WTC11 (cell line): ENCODE measurements around the gene IQSEC1. TPM values are rescaled to one million over a fixed set of nuclear protein-coding genes. Genes with fewer than 3 reads are reported as not detected.

Source experiments
- ATAC-seq: fragments of 200-7000 bp; cut with Tn5 transposase; 2 replicates; pipeline ENCODE4 v1.10.0; 2021; ENCODE audit warnings: mild to moderate bottlenecking, moderate library complexity
- CTCF ChIA-PET: fragments of 300-600 bp; sonication (Branson Sonifier 250); formaldehyde crosslinking; loops from one replicate; lab custom pipeline; 2021; ENCODE audit warnings: antibody characterized with exemption; lab: Charles Lee
- POLR2A ChIA-PET: fragments of 350-600 bp; sonication (Branson Sonifier 250); formaldehyde crosslinking; loops from one replicate; lab custom pipeline; 2021; ENCODE audit warnings: antibody characterized with exemption; lab: Charles Lee
- DNase-seq: peaks from one replicate; pipeline ENCODE4 v3.0.0; 2021; ENCODE audit warnings: low spot score
- H3K27ac Mint-ChIP-seq: 2 replicates; pipeline ENCODE4 v1.8.0; 2021; ENCODE audit warnings: mixed read lengths
- H3K27me3 Mint-ChIP-seq: 2 replicates; pipeline ENCODE4 v1.8.0; 2021; ENCODE audit warnings: low read depth, mild to moderate bottlenecking, moderate library complexity, mixed read lengths
- H3K36me3 Mint-ChIP-seq: 2 replicates; pipeline ENCODE4 v1.8.0; 2021; ENCODE audit warnings: mixed read lengths
- H3K4me1 Mint-ChIP-seq: 2 replicates; pipeline ENCODE4 v1.8.0; 2022; ENCODE audit warnings: mixed read lengths
- H3K4me3 Mint-ChIP-seq: 2 replicates; pipeline ENCODE4 v1.8.0; 2021; ENCODE audit warnings: mild to moderate bottlenecking, moderate library complexity, mixed read lengths
- H3K9me3 Mint-ChIP-seq: 2 replicates; pipeline ENCODE4 v1.8.0; 2021; ENCODE audit warnings: mixed read lengths
- CDX4 ChIP-seq: fragments of 250-450 bp; sonication (Bioruptor Pico); IDR thresholded peaks from 2 replicates; pipeline ENCODE4 v1.9.0; 2021; ENCODE audit warnings: moderate library complexity, mild to moderate bottlenecking, inconsistent platforms, borderline replicate concordance
- ELF4 ChIP-seq: sonication (generic); formaldehyde crosslinking; IDR thresholded peaks from 2 replicates; pipeline ENCODE4 v1.8.1; 2022; ENCODE audit warnings: low read depth, mild to moderate bottlenecking, moderate library complexity, missing genetic modification reagents
- ERG ChIP-seq: fragments of 250-450 bp; sonication (Bioruptor Pico); IDR thresholded peaks from 2 replicates; pipeline ENCODE4 v1.8.0; 2021; ENCODE audit warnings: mild to moderate bottlenecking
- FOXJ3 ChIP-seq: sonication (generic); formaldehyde crosslinking; IDR thresholded peaks from 2 replicates; pipeline ENCODE4 v1.9.0; 2021; ENCODE audit warnings: missing genetic modification reagents, mild to moderate bottlenecking, borderline replicate concordance
- FOXP1 ChIP-seq: sonication (generic); formaldehyde crosslinking; IDR thresholded peaks from 2 replicates; pipeline ENCODE4 v1.8.0; 2022; ENCODE audit warnings: missing genetic modification reagents, mild to moderate bottlenecking, moderate library complexity, borderline replicate concordance
- MLX ChIP-seq: sonication (generic); formaldehyde crosslinking; IDR thresholded peaks from 2 replicates; pipeline ENCODE4 v1.8.1; 2023; ENCODE audit warnings: mild to moderate bottlenecking, missing genetic modification reagents, moderate library complexity
- USF2 ChIP-seq: sonication (generic); formaldehyde crosslinking; IDR thresholded peaks from 2 replicates; pipeline ENCODE4 v1.8.1; 2023; ENCODE audit warnings: mild to moderate bottlenecking, missing genetic modification reagents, moderate library complexity
- ZNF138 ChIP-seq: sonication (generic); formaldehyde crosslinking; conservative IDR thresholded peaks from 2 replicates; pipeline ENCODE4 v1.8.1; 2022; ENCODE audit warnings: mild to moderate bottlenecking, moderate library complexity, missing genetic modification reagents
- ZNF671 ChIP-seq: fragments of 250-450 bp; sonication (Bioruptor Pico); IDR thresholded peaks from 2 replicates; pipeline ENCODE4 v1.8.0; 2021; ENCODE audit warnings: mild to moderate bottlenecking
- ZSCAN18 ChIP-seq: fragments of 250-450 bp; sonication (Bioruptor Pico); IDR thresholded peaks from 2 replicates; pipeline ENCODE4 v2.1.2; 2022; ENCODE audit warnings: mild to moderate bottlenecking, moderate library complexity
- total RNA-seq: library from RNA; stranded (reverse); gene quantifications from 3 replicates; pipeline ENCODE4 v1.2.3, GENCODE V29; 2021

Gene IQSEC1
- total RNA-seq, 1 experiment from 2014 or later, result 35.0 TPM

- TF ChIP-seq USF2 (CRISPR knock-in tag), result no peak
Measured at GRCh38 chr3:12955651-12956315, 117.4 kb downstream of the IQSEC1 start (continued).

GRCh38 chr3:12954891-12955650 lies 118.2 kb downstream of the IQSEC1 start:
- Mint-ChIP-seq H3K4me3 (no peak overlapping the region), H3K27ac (no peak overlapping the region; the same call in 1 of the 2 replicates), H3K36me3 (no peaks in the 10 kb centered on the region), H3K4me1 (peaks cover 10% of the 10 kb centered on the region), H3K9me3 (no peaks in the 10 kb centered on the region), H3K27me3 (no peaks in the 10 kb centered on the region)
- CTCF ChIA-PET, result no interaction called here
- ATAC-seq (no peak), DNase-seq (no peak)
- TF ChIP-seq ZNF138 (CRISPR knock-in tag), result no peak
- POLR2A ChIA-PET, result no interaction called here

GRCh38 chr3:12954180-12954579 lies 119.0 kb downstream of the IQSEC1 start:
- Mint-ChIP-seq H3K4me3 (no peak overlapping the region), H3K27me3 (no peaks in the 10 kb centered on the region), H3K27ac (no peak overlapping the region), H3K36me3 (no peaks in the 10 kb centered on the region), H3K4me1 (0 out of 2 replicates have a peak, but pooled peaks cover 2% of the 10 kb centered on the region), H3K9me3 (no peaks in the 10 kb centered on the region)
- DNase-seq (no peak), ATAC-seq (no peak)
- CTCF ChIA-PET, result interaction anchor here (1.3 kb wide), 1 partner anchor 13 kb away, joined by 4 read pairs; no protein-coding TSS in a partner anchor
- TF ChIP-seq ELF4 (CRISPR knock-in tag) (no peak), FOXP1 (CRISPR knock-in tag) (no peak), CDX4 (no peak), FOXJ3 (CRISPR knock-in tag) (no peak), ERG (CRISPR knock-in tag) (no peak), ZSCAN18 (CRISPR knock-in tag) (no peak), ZNF671 (CRISPR knock-in tag) (no peak), MLX (CRISPR knock-in tag) (no peak)
- POLR2A ChIA-PET, result no interaction called here

- CTCF ChIA-PET, result interaction anchor here (1.3 kb wide), 1 partner anchor 14 kb away, joined by 4 read pairs; no protein-coding TSS in a partner anchor
- no peaks in the 10 kb centered on the region for H3K36me3 Mint-ChIP-seq
- no peak overlapping the region for H3K4me3 Mint-ChIP-seq
- ATAC-seq, result no peak
- no peaks in the 10 kb centered on the region for H3K27me3 Mint-ChIP-seq
- H3K9me3 Mint-ChIP-seq, result no peaks in the 10 kb centered on the region
- DNase-seq, result no peak
- no peak overlapping the region; the same call in 1 of the 2 replicates for H3K27ac Mint-ChIP-seq
- POLR2A ChIA-PET, result no interaction called here
- TF ChIP-seq FOXP1 (CRISPR knock-in tag), result no peak
- no peaks in the 10 kb centered on the region for H3K4me1 Mint-ChIP-seq
Measured at GRCh38 chr3:12953201-12953995, 119.8 kb downstream of the IQSEC1 start.
